ENCODE results near the gene CHST12.
"Not testable (repeated sequence)": the region's sequence is repeated elsewhere in the genome, so short reads cannot be mapped to it uniquely, and the experiment has no call there.

CHST12 gene

DNA sequence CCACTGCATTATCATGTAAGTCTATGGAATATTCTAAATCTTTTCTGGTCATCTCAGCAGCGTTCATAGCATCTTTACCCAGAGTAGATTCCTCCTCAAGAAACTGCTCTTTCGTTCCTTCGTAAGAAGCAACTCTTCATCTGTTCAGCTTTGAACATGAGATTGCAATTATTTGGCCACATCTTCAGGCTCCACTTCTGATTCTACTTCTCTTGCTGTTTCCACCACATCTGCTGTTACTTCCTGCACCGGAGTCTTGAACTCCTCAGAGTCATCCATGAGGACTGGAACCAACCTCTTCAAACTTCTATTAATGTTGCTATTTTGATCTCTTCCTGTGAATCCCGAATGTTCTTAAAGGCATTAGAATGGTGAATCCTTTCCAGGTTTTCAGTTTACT is 12.7 kb downstream of the CHST12 start:
- CTCF ChIA-PET: interaction anchor here (1.4 kb wide), 1 partner anchor 10 kb away, joined by 4 read pairs; no protein-coding TSS in a partner anchor
- TF ChIP-seq, protein P1, sequence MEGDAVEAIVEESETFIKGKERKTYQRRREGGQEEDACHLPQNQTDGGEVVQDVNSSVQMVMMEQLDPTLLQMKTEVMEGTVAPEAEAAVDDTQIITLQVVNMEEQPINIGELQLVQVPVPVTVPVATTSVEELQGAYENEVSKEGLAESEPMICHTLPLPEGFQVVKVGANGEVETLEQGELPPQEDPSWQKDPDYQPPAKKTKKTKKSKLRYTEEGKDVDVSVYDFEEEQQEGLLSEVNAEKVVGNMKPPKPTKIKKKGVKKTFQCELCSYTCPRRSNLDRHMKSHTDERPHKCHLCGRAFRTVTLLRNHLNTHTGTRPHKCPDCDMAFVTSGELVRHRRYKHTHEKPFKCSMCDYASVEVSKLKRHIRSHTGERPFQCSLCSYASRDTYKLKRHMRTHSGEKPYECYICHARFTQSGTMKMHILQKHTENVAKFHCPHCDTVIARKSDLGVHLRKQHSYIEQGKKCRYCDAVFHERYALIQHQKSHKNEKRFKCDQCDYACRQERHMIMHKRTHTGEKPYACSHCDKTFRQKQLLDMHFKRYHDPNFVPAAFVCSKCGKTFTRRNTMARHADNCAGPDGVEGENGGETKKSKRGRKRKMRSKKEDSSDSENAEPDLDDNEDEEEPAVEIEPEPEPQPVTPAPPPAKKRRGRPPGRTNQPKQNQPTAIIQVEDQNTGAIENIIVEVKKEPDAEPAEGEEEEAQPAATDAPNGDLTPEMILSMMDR (IDR thresholded peaks at IDR 0.05; ENCODE audit: insufficient read depth, low read length, missing control alignments): no peak
- H3K4me3 ChIP-seq (ENCODE audit: low read depth, low read length): no peak overlapping the region
- no peak for DNase-seq (ENCODE audit: low read depth, low spot score)
- POLR2A ChIA-PET: no interaction called here

DNA sequence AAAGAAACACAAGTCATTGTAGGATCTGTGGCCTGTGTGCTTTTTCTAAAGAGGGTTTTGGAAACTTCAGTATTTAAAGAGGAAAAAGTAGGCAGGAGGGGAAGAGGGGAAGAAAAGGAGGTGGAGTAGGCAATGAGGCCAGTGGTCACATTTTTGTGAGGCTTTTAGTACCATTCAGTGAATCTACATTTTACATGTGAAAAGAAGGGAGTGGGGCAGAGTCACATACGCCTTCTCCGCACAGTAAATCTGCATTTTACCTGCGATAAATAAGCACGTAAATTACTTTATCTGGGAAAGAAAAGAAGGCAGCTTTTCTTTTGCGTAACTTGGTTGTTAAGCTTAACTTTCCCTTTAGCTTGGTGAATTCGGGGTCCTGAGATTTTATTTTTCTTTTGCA is 13.2 kb downstream of the CHST12 start:
- POLR2A ChIA-PET: no interaction called here
- CTCF ChIA-PET: interaction anchor here (1.4 kb wide), 1 partner anchor 11 kb away, joined by 4 read pairs; no protein-coding TSS in a partner anchor

DNA sequence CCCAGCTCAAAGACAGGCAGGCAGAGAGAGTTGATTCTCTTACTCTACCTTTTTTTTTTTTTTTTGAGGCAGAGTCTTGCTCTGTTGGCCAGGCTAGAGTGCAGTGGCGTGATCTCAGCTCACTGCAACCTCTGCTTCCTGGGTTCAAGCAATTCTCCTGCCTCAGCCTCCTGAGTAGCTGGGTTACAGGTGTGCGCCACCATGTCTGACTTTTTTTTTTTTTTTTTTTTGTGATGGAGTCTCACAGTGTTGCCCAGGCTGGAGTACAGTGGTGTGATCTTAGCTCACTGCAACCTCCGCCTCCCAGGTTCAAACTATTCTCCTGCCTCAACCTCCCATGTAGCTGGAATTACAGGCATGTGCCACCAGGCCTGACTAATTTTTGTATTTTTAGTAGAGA is 13.8 kb downstream of the CHST12 start:
- POLR2A ChIA-PET: interaction anchor here (1.2 kb wide), 1 partner anchor 9 kb away, joined by 3 read pairs; no protein-coding TSS in a partner anchor
- CTCF ChIA-PET; DNase-seq (ENCODE audit: low read depth, low spot score); H3K4me3 ChIP-seq (ENCODE audit: low read depth, low read length): not testable (repeated sequence)

More for the DNA sequence above, 13.2 kb downstream of the CHST12 start:
- no peak overlapping the region for H3K4me3 ChIP-seq (ENCODE audit: low read depth, low read length)
- TF ChIP-seq, protein P1 (IDR thresholded peaks at IDR 0.05; ENCODE audit: insufficient read depth, low read length, missing control alignments): no peak
- DNase-seq (ENCODE audit: low read depth, low spot score): no peak

DNA sequence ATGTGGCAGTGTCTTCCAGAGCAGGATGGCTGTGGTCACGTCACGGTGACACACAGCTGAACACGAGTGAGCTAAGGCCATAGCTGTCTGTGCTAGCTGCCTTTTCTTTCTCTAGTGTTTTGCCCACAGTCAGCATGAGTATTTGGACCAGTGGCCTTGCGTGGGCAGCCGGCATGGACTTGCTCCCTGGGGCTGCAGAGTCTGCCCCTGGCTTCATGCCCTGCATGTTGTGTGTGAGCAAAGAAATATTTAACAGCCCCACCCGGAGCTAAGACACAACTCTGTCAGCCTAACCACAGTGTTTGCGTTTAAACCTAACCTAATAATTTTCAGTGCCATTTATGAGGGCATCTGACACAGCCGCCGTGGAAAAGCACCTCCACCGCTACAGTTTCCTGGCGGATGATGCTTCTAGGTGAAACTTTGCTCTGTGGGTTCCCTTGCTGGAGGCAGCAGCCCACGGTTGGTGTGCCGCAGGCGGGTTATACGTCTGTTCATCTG is 14.6 kb downstream of the CHST12 start:
- CTCF ChIA-PET: interaction anchor here (1.2 to 1.3 kb wide), 2 partner anchors 24 to 32 kb away, joined by 3 read pairs; no protein-coding TSS in a partner anchor

DNA sequence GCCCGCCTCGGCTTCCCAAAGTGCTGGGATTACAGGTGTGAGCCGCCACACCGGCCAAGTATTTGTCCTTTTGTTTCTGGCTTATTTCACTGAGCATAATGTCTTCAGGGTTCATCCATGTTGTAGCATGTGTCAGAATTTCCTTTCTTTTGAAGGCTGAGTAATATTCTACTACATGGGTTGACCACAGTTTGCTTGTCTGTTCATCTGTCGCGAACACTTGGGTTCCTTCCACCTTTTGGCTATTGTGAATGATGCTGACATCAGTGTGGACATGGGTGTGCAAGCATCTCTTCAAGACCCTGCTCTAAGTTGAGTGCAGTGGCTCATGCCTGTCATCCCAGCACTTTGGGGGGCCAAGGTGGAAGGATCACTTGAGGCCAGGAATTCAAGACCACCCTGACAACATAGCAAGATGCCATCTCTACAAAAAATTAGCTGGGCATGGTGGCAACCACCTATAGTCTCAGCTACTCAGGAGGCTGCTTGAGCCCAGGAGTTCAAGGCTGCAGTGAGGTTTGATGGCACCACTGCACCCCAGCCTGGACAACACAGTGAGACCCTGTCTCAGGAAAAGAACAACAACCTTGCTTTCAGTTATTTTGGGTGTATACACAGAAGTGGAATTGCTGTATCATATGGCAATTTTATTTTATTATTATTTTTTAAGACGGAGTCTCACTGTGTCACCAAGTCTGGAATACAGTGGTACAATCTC is 17.0 kb downstream of the CHST12 start:
- ChIA-PET CTCF (interaction anchor here (2.1 kb wide), 1 partner anchor 11 kb away, joined by 7 read pairs; no protein-coding TSS in a partner anchor), POLR2A (no interaction called here)
- TF ChIP-seq, protein P1 (IDR thresholded peaks at IDR 0.05; ENCODE audit: insufficient read depth, low read length, missing control alignments): no peak
- no peak for DNase-seq (ENCODE audit: low read depth, low spot score)
- no peak overlapping the region for H3K4me3 ChIP-seq (ENCODE audit: low read depth, low read length)

More for the DNA sequence above, 14.6 kb downstream of the CHST12 start:
- H3K4me3 ChIP-seq (ENCODE audit: low read depth, low read length): no peak overlapping the region
- TF ChIP-seq, protein P1 (IDR thresholded peaks at IDR 0.05; ENCODE audit: insufficient read depth, low read length, missing control alignments): no peak
- no peak for DNase-seq (ENCODE audit: low read depth, low spot score)
- POLR2A ChIA-PET: interaction anchor here (1.2 kb wide), 1 partner anchor 8 kb away, joined by 3 read pairs; no protein-coding TSS in a partner anchor

DNA sequence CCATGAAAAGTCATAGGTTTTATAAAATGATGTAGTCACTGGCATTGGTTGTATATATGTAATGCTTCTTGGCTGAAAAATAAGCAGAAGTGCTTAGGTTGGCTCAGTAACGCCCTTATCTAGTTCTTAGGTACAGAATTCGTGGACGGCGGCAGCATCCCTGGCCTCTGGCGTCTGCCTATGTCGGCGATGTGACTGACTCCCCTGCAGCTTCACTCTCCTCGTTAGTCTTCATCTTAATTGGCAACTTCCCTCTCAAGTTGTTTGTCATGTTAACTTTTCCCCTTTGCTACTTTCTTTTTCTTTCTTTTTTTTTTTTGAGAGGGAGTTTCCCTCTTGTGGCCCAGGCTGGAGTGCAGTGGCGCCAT is 18.5 kb downstream of the CHST12 start:
- no peak for DNase-seq (ENCODE audit: low read depth, low spot score)
- POLR2A ChIA-PET: no interaction called here
- CTCF ChIA-PET: interaction anchor here (0.7 to 2.1 kb wide), 2 partner anchors 10 to 617 kb away, joined by 3 to 7 read pairs; no protein-coding TSS in a partner anchor
- TF ChIP-seq, protein P1 (IDR thresholded peaks at IDR 0.05; ENCODE audit: insufficient read depth, low read length, missing control alignments): no peak
- H3K4me3 ChIP-seq (ENCODE audit: low read depth, low read length): no peak overlapping the region

Data from AG04449 (cell line).